HG02970 (cell line): Measurements from ENCODE around the gene RPA1.
"Not testable (repeated sequence)": the region's sequence is repeated elsewhere in the genome, so short reads cannot be mapped to it uniquely, and the experiment has no call there.

Experiments used
- ATAC-seq: cut with Tn5 transposase; IDR thresholded peaks from one replicate; pipeline ENCODE4 v1.9.1; 2021; ENCODE audit warnings: mild to moderate bottlenecking, moderate library complexity, moderate number of reproducible peaks; ENCODE audit not compliant: unreplicated experiment, low FRiP score

Gene RPA1

GRCh38 chr17:1810450-1811103 is 19.2 kb upstream of the RPA1 start:
- ATAC-seq: no peak

GRCh38 chr17:1813088-1813487 is 16.7 kb upstream of the RPA1 start:
- ATAC-seq: no peak

GRCh38 chr17:1820528-1821252 is 9.1 kb upstream of the RPA1 start:
- no peak for ATAC-seq

GRCh38 chr17:1829216-1829591 is 601 bp upstream of the RPA1 start:
- no peak for ATAC-seq

- ATAC-seq: no peak
Measured at GRCh38 chr17:1830288-1830687, 483 bp downstream of the RPA1 start.

- peak; percentile 56 for ATAC-seq
Measured at GRCh38 chr17:1834380-1835149, 4.8 kb downstream of the RPA1 start.

GRCh38 chr17:1839516-1839915 is 9.7 kb downstream of the RPA1 start:
- no peak for ATAC-seq

- ATAC-seq: no peak
Measured at GRCh38 chr17:1843947-1844346, 14.1 kb downstream of the RPA1 start.

GRCh38 chr17:1847191-1847590 is 17.4 kb downstream of the RPA1 start:
- no peak for ATAC-seq

GRCh38 chr17:1852327-1852726 is 22.5 kb downstream of the RPA1 start:
- ATAC-seq: no peak

GRCh38 chr17:1853698-1854097 is 23.9 kb downstream of the RPA1 start:
- no peak for ATAC-seq

- ATAC-seq: not testable (repeated sequence)
Measured at GRCh38 chr17:1856462-1856861, 26.7 kb downstream of the RPA1 start.

GRCh38 chr17:1860978-1861377 is 31.2 kb downstream of the RPA1 start:
- no peak for ATAC-seq

GRCh38 chr17:1861391-1862010 is 31.7 kb downstream of the RPA1 start:
- ATAC-seq: no peak

GRCh38 chr17:1865252-1866037 is 35.6 kb downstream of the RPA1 start:
- no peak for ATAC-seq

- ATAC-seq: no peak
Measured at GRCh38 chr17:1867307-1867706, 37.5 kb downstream of the RPA1 start.

- ATAC-seq: no peak
Measured at GRCh38 chr17:1868090-1868489, 38.3 kb downstream of the RPA1 start.

- ATAC-seq: no peak
Measured at GRCh38 chr17:1870592-1870991, 40.8 kb downstream of the RPA1 start.

- ATAC-seq: no peak
Measured at GRCh38 chr17:1871756-1872155, 42.0 kb downstream of the RPA1 start.

GRCh38 chr17:1872254-1872653 is 42.4 kb downstream of the RPA1 start:
- no peak for ATAC-seq
